ENCODE measurements around the gene LDB2.
"Not testable (repeated sequence)": the region's sequence is repeated elsewhere in the genome, so short reads cannot be mapped to it uniquely, and the experiment has no call there.

LDB2 gene

GRCh38 chr4:16545656-16546055, 352.8 kb downstream of the LDB2 start:
- DNase-seq (ENCODE audit: low read depth in 2 of 2), result no peak

GRCh38 chr4:16544869-16545268, 353.6 kb downstream of the LDB2 start:
- no peak for DNase-seq (ENCODE audit: low read depth in 2 of 2)

- DNase-seq (ENCODE audit: low read depth in 2 of 2), result no peak
Observed at GRCh38 chr4:16544251-16544721, 354.2 kb downstream of the LDB2 start.

GRCh38 chr4:16537926-16538325, 360.5 kb downstream of the LDB2 start:
- DNase-seq (ENCODE audit: low read depth in 2 of 2), result no peak

GRCh38 chr4:16532240-16532970, 366.0 kb downstream of the LDB2 start:
- DNase-seq (ENCODE audit: low read depth in 2 of 2), result no peak

GRCh38 chr4:16530688-16531635, 367.5 kb downstream of the LDB2 start:
- DNase-seq (ENCODE audit: low read depth in 2 of 2), result no peak

GRCh38 chr4:16524911-16525554, 373.4 kb downstream of the LDB2 start:
- DNase-seq (ENCODE audit: low read depth in 2 of 2), result no peak

- DNase-seq (ENCODE audit: low read depth in 2 of 2), result no peak
Observed at GRCh38 chr4:16524406-16524805, 374.0 kb downstream of the LDB2 start.

GRCh38 chr4:16523526-16523925, 374.9 kb downstream of the LDB2 start:
- not testable (repeated sequence) for DNase-seq (ENCODE audit: low read depth in 2 of 2)

- DNase-seq (ENCODE audit: low read depth in 2 of 2), result no peak
Observed at GRCh38 chr4:16521156-16521915, 377.1 kb downstream of the LDB2 start.

GRCh38 chr4:16516796-16517439, 381.5 kb downstream of the LDB2 start:
- DNase-seq (ENCODE audit: low read depth in 2 of 2), result no peak

- no peak for DNase-seq (ENCODE audit: low read depth in 2 of 2)
Observed at GRCh38 chr4:16513876-16514275, 384.6 kb downstream of the LDB2 start.

GRCh38 chr4:16508968-16509367, 389.5 kb downstream of the LDB2 start:
- no peak for DNase-seq (ENCODE audit: low read depth in 2 of 2)

GRCh38 chr4:16505726-16506125, 392.7 kb downstream of the LDB2 start:
- DNase-seq (ENCODE audit: low read depth in 2 of 2), result no peak

GRCh38 chr4:16505267-16505666, 393.2 kb downstream of the LDB2 start:
- no peak for DNase-seq (ENCODE audit: low read depth in 2 of 2)

GRCh38 chr4:16503421-16504100, 394.9 kb downstream of the LDB2 start:
- no peak for DNase-seq (ENCODE audit: low read depth in 2 of 2)

GRCh38 chr4:16498978-16499377, 399.5 kb downstream of the LDB2 start:
- DNase-seq (ENCODE audit: low read depth in 2 of 2), result no peak

- DNase-seq (ENCODE audit: low read depth in 2 of 2), result no peak
Observed at GRCh38 chr4:16496501-16496900, 401.9 kb downstream of the LDB2 start.

- no peak for DNase-seq (ENCODE audit: low read depth in 2 of 2)
Observed at GRCh38 chr4:16492872-16493271, 405.6 kb downstream of the LDB2 start.

- no peak for DNase-seq (ENCODE audit: low read depth in 2 of 2)
Observed at GRCh38 chr4:16489226-16489625, 409.2 kb downstream of the LDB2 start.
